GM12891 (cell line): ENCODE data around the gene CHP1.

Source experiments
- POLR2A ChIP-seq: IDR thresholded peaks from 2 replicates; pipeline ENCODE4 v1.6.1; 2011; ENCODE audit warnings: low read depth, low read length, control low read depth
- POU2F2 ChIP-seq: IDR thresholded peaks from 2 replicates; pipeline ENCODE4 v1.6.1; 2011; ENCODE audit warnings: low read depth, mild to moderate bottlenecking, control low read depth, low read length, moderate library complexity
- SPI1 ChIP-seq: IDR thresholded peaks from 2 replicates; pipeline ENCODE4 v1.6.1; 2011; ENCODE audit warnings: low read depth, low read length, control low read depth

- TF ChIP-seq POLR2A (no peak), POU2F2 (no peak), SPI1 (no peak)
Observed at GRCh38 chr15:41269887-41270286, 38.8 kb downstream of the CHP1 start.
